ENCODE measurements around the gene MDH1B. TPM values are rescaled to one million over a fixed set of nuclear protein-coding genes. Genes with fewer than 3 reads are reported as not detected.

Gene MDH1B
- total and polyA plus RNA-seq, 8 donors = 0.52 to 7.4 (median 4.7) TPM

DNA sequence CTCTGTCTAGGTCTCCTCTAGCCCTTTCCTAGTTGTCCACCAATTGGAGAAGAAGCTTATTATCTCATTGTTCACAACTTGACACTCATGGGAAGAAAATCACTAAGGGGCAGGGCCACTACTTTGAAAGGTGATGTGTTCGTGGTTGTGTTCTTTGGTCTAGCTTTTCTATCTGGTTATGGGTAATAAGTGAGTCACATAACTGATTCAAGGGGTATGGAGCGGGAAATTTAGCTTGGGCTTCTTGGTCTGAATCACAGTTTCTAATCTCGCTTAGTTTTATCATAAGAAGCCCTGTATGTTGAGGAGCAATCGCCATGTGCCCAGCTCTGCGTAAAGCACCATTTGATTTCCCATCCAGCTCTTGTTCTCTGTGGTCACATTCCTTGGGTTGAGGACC, 28.2 kb downstream of the MDH1B start:
- DNase-seq = no peak
- H3K27me3 ChIP-seq = no peaks in the 10 kb centered on the region
- ATAC-seq = no peak
- no peak overlapping the region for H3K4me3 ChIP-seq
- no peak overlapping the region for H3K27ac ChIP-seq
- no peaks in the 10 kb centered on the region for H3K36me3 ChIP-seq
- TF ChIP-seq, protein P1, sequence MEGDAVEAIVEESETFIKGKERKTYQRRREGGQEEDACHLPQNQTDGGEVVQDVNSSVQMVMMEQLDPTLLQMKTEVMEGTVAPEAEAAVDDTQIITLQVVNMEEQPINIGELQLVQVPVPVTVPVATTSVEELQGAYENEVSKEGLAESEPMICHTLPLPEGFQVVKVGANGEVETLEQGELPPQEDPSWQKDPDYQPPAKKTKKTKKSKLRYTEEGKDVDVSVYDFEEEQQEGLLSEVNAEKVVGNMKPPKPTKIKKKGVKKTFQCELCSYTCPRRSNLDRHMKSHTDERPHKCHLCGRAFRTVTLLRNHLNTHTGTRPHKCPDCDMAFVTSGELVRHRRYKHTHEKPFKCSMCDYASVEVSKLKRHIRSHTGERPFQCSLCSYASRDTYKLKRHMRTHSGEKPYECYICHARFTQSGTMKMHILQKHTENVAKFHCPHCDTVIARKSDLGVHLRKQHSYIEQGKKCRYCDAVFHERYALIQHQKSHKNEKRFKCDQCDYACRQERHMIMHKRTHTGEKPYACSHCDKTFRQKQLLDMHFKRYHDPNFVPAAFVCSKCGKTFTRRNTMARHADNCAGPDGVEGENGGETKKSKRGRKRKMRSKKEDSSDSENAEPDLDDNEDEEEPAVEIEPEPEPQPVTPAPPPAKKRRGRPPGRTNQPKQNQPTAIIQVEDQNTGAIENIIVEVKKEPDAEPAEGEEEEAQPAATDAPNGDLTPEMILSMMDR (IDR thresholded peaks at IDR 0.05) = no peak
- intact Hi-C loops (cut with DNase I) = no loop called here
- no peaks in the 10 kb centered on the region for H3K4me1 ChIP-seq
- H3K9me3 ChIP-seq = no peaks in the 10 kb centered on the region

DNA sequence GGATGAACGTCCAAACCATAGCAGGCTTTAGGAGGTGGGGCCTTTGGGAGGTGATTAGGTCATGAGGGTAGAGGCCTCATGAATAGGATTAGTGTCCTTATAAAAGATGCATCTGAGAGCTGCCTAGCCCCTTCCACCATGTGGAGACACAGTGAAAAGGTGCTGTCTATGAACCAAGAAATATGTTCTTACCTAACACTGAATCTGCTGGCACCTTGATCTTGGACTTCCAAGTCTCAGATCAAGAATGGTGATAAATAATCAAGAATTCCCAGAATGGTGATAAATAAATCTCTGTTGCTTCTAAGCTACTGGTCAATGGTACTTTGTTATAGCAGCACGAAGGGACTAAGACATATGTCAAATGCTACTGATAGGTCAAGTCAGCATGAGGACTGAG, 31.8 kb downstream of the MDH1B start:
- H3K36me3 ChIP-seq = no peaks in the 10 kb centered on the region
- H3K27ac ChIP-seq = no peak overlapping the region
- DNase-seq (no peak), ATAC-seq (no peak)
- no peaks in the 10 kb centered on the region for H3K9me3 ChIP-seq
- intact Hi-C loops (cut with DNase I) = no loop called here
- no peak overlapping the region for H3K4me3 ChIP-seq
- no peaks in the 10 kb centered on the region for H3K27me3 ChIP-seq
- TF ChIP-seq, protein P1 (IDR thresholded peaks at IDR 0.05) = no peak
- no peaks in the 10 kb centered on the region for H3K4me1 ChIP-seq

DNA sequence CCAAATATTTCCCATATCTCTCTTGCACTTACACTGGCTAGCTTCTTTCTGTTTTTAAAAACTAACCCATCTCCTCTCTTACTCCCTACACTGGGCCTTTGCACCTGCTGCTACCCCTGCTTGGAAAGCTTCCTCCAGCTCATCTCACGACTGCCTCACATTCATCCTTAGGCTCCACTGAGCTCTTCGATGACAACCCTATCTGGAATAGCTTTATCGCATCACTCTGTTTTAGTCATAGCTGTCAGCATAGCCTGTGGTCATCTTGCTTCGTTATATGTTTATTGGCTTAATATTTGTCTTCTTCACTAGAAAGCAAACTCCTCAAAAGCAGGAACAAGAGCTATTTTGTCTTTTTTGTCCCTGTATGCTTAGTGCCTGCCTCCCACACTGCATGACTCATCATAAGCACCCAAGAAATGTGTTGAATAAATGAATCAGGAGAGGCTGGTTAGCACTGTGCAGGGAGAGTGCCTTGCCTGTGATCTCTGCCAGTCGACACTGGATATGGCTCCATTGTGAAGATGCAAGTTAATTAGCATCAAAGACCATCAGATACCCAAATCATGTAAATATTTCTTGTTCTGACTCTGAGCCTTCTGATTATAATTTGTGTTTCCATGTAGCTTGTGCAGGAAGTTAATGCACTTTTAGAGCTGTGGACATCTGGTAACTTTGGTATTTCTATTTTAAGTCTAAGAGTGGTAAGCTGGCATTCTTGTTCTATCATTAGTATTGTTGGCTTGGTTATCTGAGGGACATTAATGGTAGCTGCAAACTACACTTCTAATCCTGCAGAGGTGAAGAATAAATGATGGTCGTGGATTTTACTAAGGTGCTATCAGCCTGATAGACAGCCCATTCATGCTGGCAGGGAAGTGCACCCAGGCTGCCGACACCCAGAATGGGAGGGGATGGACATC, 36.6 kb downstream of the MDH1B start:
- no peaks in the 10 kb centered on the region for H3K9me3 ChIP-seq
- ATAC-seq (no peak), DNase-seq (no peak)
- no peak overlapping the region for H3K4me3 ChIP-seq
- intact Hi-C loops (cut with DNase I) = no loop called here
- no peak overlapping the region for H3K27ac ChIP-seq
- TF ChIP-seq, protein P1 (IDR thresholded peaks at IDR 0.05) = no peak
- no peaks in the 10 kb centered on the region for H3K27me3 ChIP-seq
- no peaks in the 10 kb centered on the region for H3K36me3 ChIP-seq
- H3K4me1 ChIP-seq = no peaks in the 10 kb centered on the region

DNA sequence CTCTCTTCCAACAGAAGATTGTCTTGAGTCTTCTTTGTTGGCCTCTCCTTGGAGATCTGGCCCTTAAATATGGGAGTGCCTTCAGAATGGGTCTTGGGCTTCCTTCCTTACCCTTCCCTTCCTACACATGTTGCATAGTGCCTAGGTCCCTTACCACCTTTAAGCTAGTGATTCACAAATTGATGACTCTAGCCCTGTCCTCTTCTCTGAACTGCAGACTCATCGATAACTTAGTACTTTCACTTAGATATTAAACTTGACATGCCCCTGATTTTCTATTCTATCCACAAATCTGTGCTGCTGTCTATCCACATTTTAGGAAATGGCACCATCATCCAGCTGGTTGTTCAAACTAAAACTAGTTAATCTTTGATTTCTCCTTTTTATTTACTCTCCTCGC, 37.8 kb downstream of the MDH1B start:
- Histone ChIP-seq H3K4me3 (no peak overlapping the region), H3K27me3 (no peaks in the 10 kb centered on the region), H3K27ac (no peak overlapping the region), H3K9me3 (no peaks in the 10 kb centered on the region), H3K4me1 (no peaks in the 10 kb centered on the region), H3K36me3 (no peaks in the 10 kb centered on the region)
- DNase-seq (no peak), ATAC-seq (no peak)
- intact Hi-C loops (cut with DNase I) = no loop called here
- TF ChIP-seq, protein P1 (IDR thresholded peaks at IDR 0.05) = no peak

DNA sequence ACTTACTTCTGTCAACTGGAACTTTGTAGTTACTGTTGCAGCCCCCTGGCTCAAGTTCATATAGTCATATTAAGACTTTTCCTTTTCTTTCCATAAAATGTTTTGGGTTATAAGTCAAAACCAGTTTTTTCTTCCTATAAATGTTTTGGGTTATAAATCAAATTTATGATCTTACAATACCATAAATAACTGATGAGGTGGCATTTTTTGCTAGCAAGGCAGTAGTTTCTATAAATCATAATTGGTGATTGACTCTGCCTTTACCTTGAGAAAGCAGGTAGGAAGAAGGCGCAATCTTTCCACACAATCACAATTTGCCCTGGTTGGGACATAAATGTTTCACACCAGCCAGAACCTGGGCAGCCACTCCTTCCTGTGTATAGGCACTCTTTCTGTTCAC, 41.8 kb downstream of the MDH1B start:
- H3K27me3 ChIP-seq = no peaks in the 10 kb centered on the region
- H3K9me3 ChIP-seq = no peaks in the 10 kb centered on the region
- H3K4me3 ChIP-seq = no peak overlapping the region
- H3K27ac ChIP-seq = no peak overlapping the region
- H3K4me1 ChIP-seq = no peaks in the 10 kb centered on the region
- H3K36me3 ChIP-seq = no peaks in the 10 kb centered on the region
- intact Hi-C loops (cut with DNase I) = no loop called here
- no peak for DNase-seq
- no peak for ATAC-seq
- TF ChIP-seq, protein P1 (IDR thresholded peaks at IDR 0.05) = no peak
